GM12878 (cell line): ENCODE measurements around the gene PUS10. TPM values are rescaled to one million over a fixed set of nuclear protein-coding genes. Genes with fewer than 3 reads are reported as not detected.

Experiments used
- ATAC-seq: fragments of 200-7000 bp; cut with Tn5 transposase; 3 replicates; pipeline ENCODE4 v1.9.1; 2020; ENCODE audit warnings: mild to moderate bottlenecking, moderate library complexity
- BruUV-seq: library from RNA; stranded (reverse); fragments of 400-500 nt; replicated peaks from 2 replicates; lab custom pipeline; 2021; lab: Mats Ljungman, UMichigan
- CTCF ChIA-PET: fragments of 300-600 bp; sonication (Branson Sonifier 250); formaldehyde crosslinking; extraction: SDS; loops from one replicate; lab custom pipeline; 2021; ENCODE audit warnings: inconsistent platforms; lab: Yijun Ruan, JAX
- POLR2A ChIA-PET: fragments of 350-600 bp; formaldehyde crosslinking; extraction: SDS; loops from one replicate; lab custom pipeline; 2021; ENCODE audit warnings: inconsistent platforms; lab: Charles Lee
- RAD21 ChIA-PET: fragments of 300-600 bp; sonication (Branson Sonifier 250); formaldehyde crosslinking; loops from one replicate; lab custom pipeline; 2023; ENCODE audit warnings: antibody characterized with exemption; ENCODE audit not compliant: unreplicated experiment; lab: Charles Lee
- SMC1A ChIA-PET: fragments of 300-600 bp; sonication (Branson Sonifier 250); formaldehyde crosslinking; loops from one replicate; lab custom pipeline; 2023; ENCODE audit not compliant: unreplicated experiment, uncharacterized antibody; lab: Charles Lee
- DNase-seq: peaks from one replicate; pipeline ENCODE4 v3.0.0-alpha.2; 2011; ENCODE audit warnings: low read depth, low spot score
- FAIRE-seq: peaks from 3 replicates; lab custom pipeline; 2011; peaks lifted over from hg19 to GRCh38; lab: Jason Lieb, UNC
- H2AFZ ChIP-seq: 2 replicates; pipeline ENCODE4 v1.6.0; 2011; ENCODE audit warnings: low read depth, low read length, control low read depth; ENCODE audit not compliant: control insufficient read depth
- H3K27ac ChIP-seq: 2 replicates; pipeline ENCODE4 v1.5.1; 2011; ENCODE audit warnings: control low read depth; ENCODE audit not compliant: control insufficient read depth, insufficient read depth
- H3K27me3 ChIP-seq, 2 experiments: replicated peaks in 1 of 2; 2 replicates each; pipeline versions ENCODE4 v1.6.0 to v1.6.1; 2011; ENCODE audit warnings: low read length in 1 of 2; ENCODE audit not compliant: control insufficient read depth in 2 of 2, insufficient read depth in 2 of 2
- H3K36me3 ChIP-seq, 2 experiments: 2 replicates each; pipeline ENCODE4 v1.5.1; 2011; ENCODE audit warnings: low read length in 1 of 2; ENCODE audit not compliant: control insufficient read depth in 2 of 2, insufficient read depth in 2 of 2
- H3K4me1 ChIP-seq: 2 replicates; pipeline ENCODE4 v1.6.1; 2011; ENCODE audit warnings: mild to moderate bottlenecking, low read length, moderate library complexity, mixed read lengths; ENCODE audit not compliant: control insufficient read depth, insufficient read depth
- H3K4me2 ChIP-seq: 2 replicates; pipeline ENCODE4 v1.6.0; 2011; ENCODE audit warnings: control low read depth; ENCODE audit not compliant: control insufficient read depth, insufficient read depth
- H3K4me3 ChIP-seq: fragments of 200-600 bp; sonication (generic); 2 replicates; pipeline ENCODE4 v1.5.1; 2016
- H3K79me2 ChIP-seq: 2 replicates; pipeline ENCODE4 v1.6.0; 2011; ENCODE audit warnings: low read length; ENCODE audit not compliant: control insufficient read depth, insufficient read depth
- H3K9ac ChIP-seq: 2 replicates; pipeline ENCODE4 v1.8.0; 2011; ENCODE audit warnings: low read length, control low read depth, mixed read lengths; ENCODE audit not compliant: control insufficient read depth, insufficient read depth
- H3K9me3 ChIP-seq: replicated peaks from 3 replicates; pipeline ENCODE4 v1.5.1; 2011; ENCODE audit warnings: mild to moderate bottlenecking, low read length; ENCODE audit not compliant: control insufficient read depth, insufficient read depth
- H4K20me1 ChIP-seq: 2 replicates; pipeline ENCODE4 v1.6.0; 2011; ENCODE audit not compliant: control insufficient read depth, insufficient read depth
- CHD4 ChIP-seq: fragments of 200-600 bp; sonication (generic); IDR thresholded peaks from 2 replicates; pipeline ENCODE4 v1.6.1; 2016; ENCODE audit warnings: mild to moderate bottlenecking
- EGR1 ChIP-seq, 2 experiments: IDR thresholded peaks; 1 replicate in 1 of 2; 2 replicates in 1 of 2; pipeline ENCODE4 v1.6.1; 2011 to 2012; ENCODE audit warnings: low read depth in 2 of 2, low read length in 2 of 2, borderline replicate concordance in 1 of 2, mild to moderate bottlenecking in 1 of 2, moderate library complexity in 1 of 2
- EZH2 ChIP-seq: IDR thresholded peaks from 2 replicates; pipeline ENCODE4 v1.6.1; 2012; ENCODE audit warnings: low read depth, mild to moderate bottlenecking, control low read depth, inconsistent platforms, low read length, borderline replicate concordance; ENCODE audit not compliant: control insufficient read depth
- NFIC ChIP-seq: IDR thresholded peaks from 2 replicates; pipeline ENCODE4 v1.6.1; 2012; ENCODE audit warnings: low read depth, mild to moderate bottlenecking, inconsistent platforms, low read length, moderate library complexity
- POLR2AphosphoS5 ChIP-seq: IDR thresholded peaks from 2 replicates; pipeline ENCODE4 v1.6.1; 2011; ENCODE audit warnings: mild to moderate bottlenecking, low read length, inconsistent platforms
- RAD51 ChIP-seq: fragments of 450-650 bp; IDR thresholded peaks from 2 replicates; pipeline ENCODE4 v1.6.1; 2016; ENCODE audit warnings: moderate library complexity, mild to moderate bottlenecking, inconsistent platforms
- RFX5 ChIP-seq: IDR thresholded peaks from 2 replicates; pipeline ENCODE4 v1.6.1; 2011; ENCODE audit warnings: low read depth, low read length, improper control_type of control experiment
- SREBF1 ChIP-seq: IDR thresholded peaks from 2 replicates; pipeline ENCODE4 v1.6.1; 2012; ENCODE audit warnings: mild to moderate bottlenecking, low read length
- ZBED1 ChIP-seq: IDR thresholded peaks from 2 replicates; pipeline ENCODE4 v1.6.1; 2016; ENCODE audit warnings: borderline replicate concordance
- WGBS: methylation state at CpG from one replicate; pipeline ENCODE4 v1.1.6; 2016; ENCODE audit warnings: low lambda C conversion rate; ENCODE audit not compliant: insufficient replicate concordance, insufficient coverage; ENCODE audit errors: missing lambda C conversion rate; 5-methylcytosine and 5-hydroxymethylcytosine counted together
- in situ Hi-C: fragments of 300-500 bp; cut with MboI; formaldehyde crosslinking; loops from 9 replicates; pipeline ENCODE4 v1.14.3; 2018; ENCODE audit warnings: mixed read lengths
- intact Hi-C: fragments of 100-400 bp; cut with micrococcal nuclease; formaldehyde crosslinking; loops from one replicate; pipeline ENCODE4 v1.14.2; 2022; ENCODE audit not compliant: unreplicated experiment
- polyA plus RNA-seq, 11 experiments: library from polyadenylated mRNA; depleted of rRNA in 4 of 11; unstranded in 6 of 11; stranded (reverse) in 5 of 11; fragments of >200 nt; fragmentation: Nextera tagmentation in 4 of 11; fragmentation: Illumina TruSeq in 1 of 11; extraction: Ambion mirVana in 4 of 11; extraction: Trizol in 1 of 11; gene quantifications; 1 replicate in 1 of 11; 2 replicates in 10 of 11; pipeline versions ENCODE4 v1.2.1 to v1.2.3, GENCODE V29; 2011 to 2016; ENCODE audit warnings: inconsistent platforms in 2 of 11, missing spikeins in 2 of 11, low read depth in 1 of 11
- total RNA-seq, 4 experiments: library from RNA; depleted of rRNA in 3 of 4; stranded (reverse); fragments of >200 nt in 3 of 4; fragmentation: Illumina TruSeq in 1 of 4; extraction: Trizol in 1 of 4; gene quantifications; 2 replicates each; pipeline versions ENCODE4 v1.2.1 to v1.2.3, GENCODE V29; 2013 to 2021
- TF ChIP-seq, protein P1 (sequence below): IDR thresholded peaks from 2 replicates; pipeline ENCODE4 v1.6.1; 2012; ENCODE audit warnings: mild to moderate bottlenecking, low read depth, low read length
- TF ChIP-seq, protein P2 (sequence below): fragments of 450-650 bp; conservative IDR thresholded peaks from 2 replicates; pipeline ENCODE4 v1.6.1; 2017; ENCODE audit warnings: mild to moderate bottlenecking, moderate library complexity
- TF ChIP-seq, protein P3 (sequence below): fragments of 450-650 bp; IDR thresholded peaks from 2 replicates; pipeline ENCODE4 v1.6.1; 2017; ENCODE audit warnings: mild to moderate bottlenecking, moderate library complexity

PUS10 gene
- total and polyA plus RNA-seq, 10 of the 15 experiments (the other 5 are each of a cell fraction or from before 2014, with no cell fraction given), result 9.1 to 17.0 (median 13.0) TPM

DNA sequence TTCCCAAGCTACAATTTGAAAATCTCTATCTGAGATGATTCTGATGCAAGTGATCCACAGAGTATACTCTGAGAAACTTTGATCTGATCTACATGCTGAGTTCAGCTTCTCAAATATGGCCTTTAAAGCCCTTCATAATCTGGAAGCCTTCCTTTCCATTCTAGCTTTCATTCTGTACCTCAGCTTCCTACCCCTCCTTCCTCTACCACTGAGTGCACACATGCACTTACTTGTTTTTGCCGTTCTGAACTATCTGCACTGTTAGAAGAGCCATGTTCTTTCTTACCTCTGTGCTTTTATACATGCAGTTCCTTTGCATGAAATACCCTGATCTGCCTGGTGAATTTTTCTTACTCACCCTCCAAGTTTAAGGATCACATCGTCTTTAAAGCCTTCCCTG, 111.7 kb downstream of the PUS10 start:
- Histone ChIP-seq H3K4me1 (no peaks in the 10 kb centered on the region), H3K4me2 (no peak overlapping the region), H3K4me3 (no peak overlapping the region), H3K9ac (no peak overlapping the region), H3K27ac (no peak overlapping the region), H3K9me3 (no peaks in the 10 kb centered on the region), H3K79me2 (peaks cover 3% of the 10 kb centered on the region), H4K20me1 (no peaks in the 10 kb centered on the region), H2AFZ (no peak overlapping the region), H3K36me3 (peaks cover 6 to 18% of the 10 kb centered on the region in 2 experiments; a peak in 3 of 4 replicates), H3K27me3 (no peaks in the 10 kb centered on the region)
- WGBS, result 54% methylated on average over 2 of the region's 2 CpGs
- SMC1A ChIA-PET, result interaction anchor here (0.7 to 1.6 kb wide), 2 partner anchors 45 to 84 kb away, joined by 3 to 4 read pairs; no protein-coding TSS in a partner anchor
- RAD21 ChIA-PET, result no interaction called here
- POLR2A ChIA-PET, result interaction anchor here (0.6 kb wide), 1 partner anchor 68 kb away, joined by 6 read pairs; no protein-coding TSS in a partner anchor
- CTCF ChIA-PET, result interaction anchor here (1.6 kb wide), 1 partner anchor 94 kb away, joined by 4 read pairs; no protein-coding TSS in a partner anchor
- intact Hi-C loops (no loop called here), in situ Hi-C loops (no loop called here)
- ATAC-seq (peak; percentile 10; the same call in 2 of the 3 replicates), FAIRE-seq (peak; percentile 35), DNase-seq (no peak)
- no TSS peak for BruUV-seq
- no peak for TF ChIP-seq CHD4
- no peak for TF ChIP-seq EZH2
- peak; percentile 30; the same call in 1 of the 2 replicates for TF ChIP-seq ZBED1
- no peak for TF ChIP-seq RAD51
- TF ChIP-seq SREBF1, result no peak
- TF ChIP-seq, protein P1, sequence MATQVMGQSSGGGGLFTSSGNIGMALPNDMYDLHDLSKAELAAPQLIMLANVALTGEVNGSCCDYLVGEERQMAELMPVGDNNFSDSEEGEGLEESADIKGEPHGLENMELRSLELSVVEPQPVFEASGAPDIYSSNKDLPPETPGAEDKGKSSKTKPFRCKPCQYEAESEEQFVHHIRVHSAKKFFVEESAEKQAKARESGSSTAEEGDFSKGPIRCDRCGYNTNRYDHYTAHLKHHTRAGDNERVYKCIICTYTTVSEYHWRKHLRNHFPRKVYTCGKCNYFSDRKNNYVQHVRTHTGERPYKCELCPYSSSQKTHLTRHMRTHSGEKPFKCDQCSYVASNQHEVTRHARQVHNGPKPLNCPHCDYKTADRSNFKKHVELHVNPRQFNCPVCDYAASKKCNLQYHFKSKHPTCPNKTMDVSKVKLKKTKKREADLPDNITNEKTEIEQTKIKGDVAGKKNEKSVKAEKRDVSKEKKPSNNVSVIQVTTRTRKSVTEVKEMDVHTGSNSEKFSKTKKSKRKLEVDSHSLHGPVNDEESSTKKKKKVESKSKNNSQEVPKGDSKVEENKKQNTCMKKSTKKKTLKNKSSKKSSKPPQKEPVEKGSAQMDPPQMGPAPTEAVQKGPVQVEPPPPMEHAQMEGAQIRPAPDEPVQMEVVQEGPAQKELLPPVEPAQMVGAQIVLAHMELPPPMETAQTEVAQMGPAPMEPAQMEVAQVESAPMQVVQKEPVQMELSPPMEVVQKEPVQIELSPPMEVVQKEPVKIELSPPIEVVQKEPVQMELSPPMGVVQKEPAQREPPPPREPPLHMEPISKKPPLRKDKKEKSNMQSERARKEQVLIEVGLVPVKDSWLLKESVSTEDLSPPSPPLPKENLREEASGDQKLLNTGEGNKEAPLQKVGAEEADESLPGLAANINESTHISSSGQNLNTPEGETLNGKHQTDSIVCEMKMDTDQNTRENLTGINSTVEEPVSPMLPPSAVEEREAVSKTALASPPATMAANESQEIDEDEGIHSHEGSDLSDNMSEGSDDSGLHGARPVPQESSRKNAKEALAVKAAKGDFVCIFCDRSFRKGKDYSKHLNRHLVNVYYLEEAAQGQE, result no peak
- TF ChIP-seq RFX5, result no peak
- TF ChIP-seq POLR2AphosphoS5, result 0 out of 2 replicates have a peak, but pooled peaks have one; percentile 31
- TF ChIP-seq, protein P2, sequence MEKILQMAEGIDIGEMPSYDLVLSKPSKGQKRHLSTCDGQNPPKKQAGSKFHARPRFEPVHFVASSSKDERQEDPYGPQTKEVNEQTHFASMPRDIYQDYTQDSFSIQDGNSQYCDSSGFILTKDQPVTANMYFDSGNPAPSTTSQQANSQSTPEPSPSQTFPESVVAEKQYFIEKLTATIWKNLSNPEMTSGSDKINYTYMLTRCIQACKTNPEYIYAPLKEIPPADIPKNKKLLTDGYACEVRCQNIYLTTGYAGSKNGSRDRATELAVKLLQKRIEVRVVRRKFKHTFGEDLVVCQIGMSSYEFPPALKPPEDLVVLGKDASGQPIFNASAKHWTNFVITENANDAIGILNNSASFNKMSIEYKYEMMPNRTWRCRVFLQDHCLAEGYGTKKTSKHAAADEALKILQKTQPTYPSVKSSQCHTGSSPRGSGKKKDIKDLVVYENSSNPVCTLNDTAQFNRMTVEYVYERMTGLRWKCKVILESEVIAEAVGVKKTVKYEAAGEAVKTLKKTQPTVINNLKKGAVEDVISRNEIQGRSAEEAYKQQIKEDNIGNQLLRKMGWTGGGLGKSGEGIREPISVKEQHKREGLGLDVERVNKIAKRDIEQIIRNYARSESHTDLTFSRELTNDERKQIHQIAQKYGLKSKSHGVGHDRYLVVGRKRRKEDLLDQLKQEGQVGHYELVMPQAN, result no peak
- TF ChIP-seq, protein P3, sequence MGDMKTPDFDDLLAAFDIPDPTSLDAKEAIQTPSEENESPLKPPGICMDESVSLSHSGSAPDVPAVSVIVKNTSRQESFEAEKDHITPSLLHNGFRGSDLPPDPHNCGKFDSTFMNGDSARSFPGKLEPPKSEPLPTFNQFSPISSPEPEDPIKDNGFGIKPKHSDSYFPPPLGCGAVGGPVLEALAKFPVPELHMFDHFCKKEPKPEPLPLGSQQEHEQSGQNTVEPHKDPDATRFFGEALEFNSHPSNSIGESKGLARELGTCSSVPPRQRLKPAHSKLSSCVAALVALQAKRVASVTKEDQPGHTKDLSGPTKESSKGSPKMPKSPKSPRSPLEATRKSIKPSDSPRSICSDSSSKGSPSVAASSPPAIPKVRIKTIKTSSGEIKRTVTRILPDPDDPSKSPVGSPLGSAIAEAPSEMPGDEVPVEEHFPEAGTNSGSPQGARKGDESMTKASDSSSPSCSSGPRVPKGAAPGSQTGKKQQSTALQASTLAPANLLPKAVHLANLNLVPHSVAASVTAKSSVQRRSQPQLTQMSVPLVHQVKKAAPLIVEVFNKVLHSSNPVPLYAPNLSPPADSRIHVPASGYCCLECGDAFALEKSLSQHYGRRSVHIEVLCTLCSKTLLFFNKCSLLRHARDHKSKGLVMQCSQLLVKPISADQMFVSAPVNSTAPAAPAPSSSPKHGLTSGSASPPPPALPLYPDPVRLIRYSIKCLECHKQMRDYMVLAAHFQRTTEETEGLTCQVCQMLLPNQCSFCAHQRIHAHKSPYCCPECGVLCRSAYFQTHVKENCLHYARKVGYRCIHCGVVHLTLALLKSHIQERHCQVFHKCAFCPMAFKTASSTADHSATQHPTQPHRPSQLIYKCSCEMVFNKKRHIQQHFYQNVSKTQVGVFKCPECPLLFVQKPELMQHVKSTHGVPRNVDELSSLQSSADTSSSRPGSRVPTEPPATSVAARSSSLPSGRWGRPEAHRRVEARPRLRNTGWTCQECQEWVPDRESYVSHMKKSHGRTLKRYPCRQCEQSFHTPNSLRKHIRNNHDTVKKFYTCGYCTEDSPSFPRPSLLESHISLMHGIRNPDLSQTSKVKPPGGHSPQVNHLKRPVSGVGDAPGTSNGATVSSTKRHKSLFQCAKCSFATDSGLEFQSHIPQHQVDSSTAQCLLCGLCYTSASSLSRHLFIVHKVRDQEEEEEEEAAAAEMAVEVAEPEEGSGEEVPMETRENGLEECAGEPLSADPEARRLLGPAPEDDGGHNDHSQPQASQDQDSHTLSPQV, result no peak
- no peak for TF ChIP-seq EGR1 (IDR thresholded peaks at IDR 0.05; ENCODE audit: borderline replicate concordance in 1 of 2, low read depth in 2 of 2, low read length in 2 of 2)
- no peak for TF ChIP-seq NFIC
